GM12872 (cell line): Measurements from ENCODE around the gene MRPS31.

Experiments used
- TF ChIP-seq, protein P1 (sequence below): IDR thresholded peaks from 3 replicates; pipeline ENCODE4 v1.5.1; 2011; ENCODE audit warnings: low read depth, mild to moderate bottlenecking, low read length, moderate library complexity; ENCODE audit not compliant: insufficient read depth

MRPS31 gene

DNA sequence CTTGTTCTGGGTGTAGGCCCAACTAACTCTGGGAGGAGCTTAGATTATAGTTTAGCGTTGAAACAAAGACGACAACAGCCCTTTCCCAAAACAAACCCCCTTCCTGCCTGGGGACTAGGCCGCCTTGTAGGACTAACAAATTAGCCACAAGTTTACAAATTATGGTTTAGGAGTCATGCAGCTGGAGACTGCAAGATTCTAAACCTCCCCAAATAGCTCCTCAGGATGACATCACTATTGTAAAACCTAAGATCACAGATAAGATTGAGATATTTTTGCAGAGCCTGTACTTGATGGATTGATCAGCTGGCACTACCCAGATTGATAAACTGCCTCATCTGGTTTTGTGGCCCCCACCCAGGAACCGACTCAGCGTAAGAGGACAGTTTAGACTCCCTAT is 16.1 kb upstream of the MRPS31 start:
- TF ChIP-seq, protein P1, sequence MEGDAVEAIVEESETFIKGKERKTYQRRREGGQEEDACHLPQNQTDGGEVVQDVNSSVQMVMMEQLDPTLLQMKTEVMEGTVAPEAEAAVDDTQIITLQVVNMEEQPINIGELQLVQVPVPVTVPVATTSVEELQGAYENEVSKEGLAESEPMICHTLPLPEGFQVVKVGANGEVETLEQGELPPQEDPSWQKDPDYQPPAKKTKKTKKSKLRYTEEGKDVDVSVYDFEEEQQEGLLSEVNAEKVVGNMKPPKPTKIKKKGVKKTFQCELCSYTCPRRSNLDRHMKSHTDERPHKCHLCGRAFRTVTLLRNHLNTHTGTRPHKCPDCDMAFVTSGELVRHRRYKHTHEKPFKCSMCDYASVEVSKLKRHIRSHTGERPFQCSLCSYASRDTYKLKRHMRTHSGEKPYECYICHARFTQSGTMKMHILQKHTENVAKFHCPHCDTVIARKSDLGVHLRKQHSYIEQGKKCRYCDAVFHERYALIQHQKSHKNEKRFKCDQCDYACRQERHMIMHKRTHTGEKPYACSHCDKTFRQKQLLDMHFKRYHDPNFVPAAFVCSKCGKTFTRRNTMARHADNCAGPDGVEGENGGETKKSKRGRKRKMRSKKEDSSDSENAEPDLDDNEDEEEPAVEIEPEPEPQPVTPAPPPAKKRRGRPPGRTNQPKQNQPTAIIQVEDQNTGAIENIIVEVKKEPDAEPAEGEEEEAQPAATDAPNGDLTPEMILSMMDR: no peak

DNA sequence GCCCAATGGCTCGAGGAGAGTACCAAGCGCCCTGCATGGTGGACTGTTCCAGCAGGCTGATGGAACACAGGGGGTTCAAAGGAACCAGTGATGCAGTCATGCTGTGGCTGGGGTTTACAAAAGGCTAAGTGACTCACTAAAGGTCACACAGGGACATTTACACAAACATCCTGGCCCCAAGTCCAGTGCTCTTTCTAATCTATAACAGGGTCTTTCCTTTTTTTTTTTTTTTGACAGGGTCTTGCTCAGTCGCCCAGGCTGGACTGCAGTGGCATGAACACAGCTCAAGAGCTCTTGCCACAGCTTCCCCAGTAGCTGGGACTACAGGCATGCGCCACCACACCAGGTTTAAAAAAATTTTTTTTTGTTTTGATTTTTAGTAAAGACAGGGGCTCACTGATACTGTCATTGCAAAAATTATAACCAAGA is 15.6 kb upstream of the MRPS31 start:
- TF ChIP-seq, protein P1: no peak

DNA sequence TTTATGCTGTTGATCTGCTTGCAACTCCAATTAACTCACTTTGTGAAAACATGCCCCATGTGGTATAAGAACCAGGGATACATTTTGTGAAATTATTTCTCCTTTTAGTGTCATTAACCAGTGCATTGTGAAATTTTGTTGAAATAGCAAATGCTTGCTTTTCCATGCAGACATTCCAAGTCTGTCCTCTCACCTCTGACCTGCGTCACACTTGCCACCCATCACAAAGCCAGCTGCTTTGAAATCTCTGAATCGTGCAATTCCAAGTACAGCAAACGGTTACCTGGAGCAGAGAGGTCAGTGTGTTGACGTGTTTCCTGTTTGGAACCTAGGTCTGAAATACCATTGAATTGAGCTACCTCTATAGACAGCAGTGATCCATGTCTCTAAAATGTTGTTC is 13.6 kb upstream of the MRPS31 start:
- TF ChIP-seq, protein P1: no peak

DNA sequence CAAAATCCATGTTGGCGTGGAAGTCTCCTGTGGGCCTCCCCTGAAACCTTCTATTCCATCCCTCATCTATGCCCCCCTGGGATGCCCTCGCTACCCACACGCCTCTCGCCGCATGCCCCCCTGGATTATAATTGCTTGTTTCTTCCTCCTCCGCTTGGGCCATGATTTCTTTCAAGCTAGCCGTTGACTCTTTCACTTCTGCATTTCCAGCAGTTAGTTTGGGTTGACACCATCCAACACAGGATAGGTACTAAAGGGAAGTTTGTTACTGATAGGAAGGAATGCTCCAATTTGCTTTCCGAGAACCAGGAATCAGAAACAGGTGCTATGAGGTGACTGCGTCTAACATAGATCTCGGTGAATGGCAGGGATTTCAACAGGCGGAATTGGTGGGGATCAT is 10.7 kb upstream of the MRPS31 start:
- TF ChIP-seq, protein P1: no peak

DNA sequence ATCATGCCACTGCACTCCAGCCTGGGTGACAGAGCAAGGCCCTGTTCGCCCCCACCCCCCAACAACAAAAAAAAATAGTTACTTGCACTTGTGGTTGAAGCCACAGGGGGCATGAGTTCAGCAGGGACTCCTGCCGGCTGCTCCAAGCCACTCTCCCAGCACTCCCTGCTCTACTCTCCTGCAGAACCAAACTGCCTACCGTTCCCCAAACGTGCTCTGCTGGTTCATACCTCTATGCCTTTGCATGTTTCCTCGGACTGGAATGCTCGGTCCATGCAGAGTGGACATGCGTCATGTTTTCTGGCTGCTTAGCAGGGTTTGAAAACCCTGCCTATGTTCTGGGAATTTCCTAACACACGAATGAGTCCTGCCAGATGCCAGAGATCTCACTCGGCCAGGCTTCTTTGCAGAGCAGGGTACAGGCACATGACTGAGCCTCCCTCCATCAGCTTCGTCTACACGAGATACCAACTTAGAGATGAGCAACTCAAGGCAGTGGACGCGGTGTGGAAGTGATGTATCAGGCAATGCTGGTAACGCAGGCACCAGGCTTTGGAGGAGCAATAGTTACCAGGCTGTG is 9.9 kb upstream of the MRPS31 start:
- TF ChIP-seq, protein P1: 0 out of 3 replicates have a peak, but pooled peaks have one; percentile 11

DNA sequence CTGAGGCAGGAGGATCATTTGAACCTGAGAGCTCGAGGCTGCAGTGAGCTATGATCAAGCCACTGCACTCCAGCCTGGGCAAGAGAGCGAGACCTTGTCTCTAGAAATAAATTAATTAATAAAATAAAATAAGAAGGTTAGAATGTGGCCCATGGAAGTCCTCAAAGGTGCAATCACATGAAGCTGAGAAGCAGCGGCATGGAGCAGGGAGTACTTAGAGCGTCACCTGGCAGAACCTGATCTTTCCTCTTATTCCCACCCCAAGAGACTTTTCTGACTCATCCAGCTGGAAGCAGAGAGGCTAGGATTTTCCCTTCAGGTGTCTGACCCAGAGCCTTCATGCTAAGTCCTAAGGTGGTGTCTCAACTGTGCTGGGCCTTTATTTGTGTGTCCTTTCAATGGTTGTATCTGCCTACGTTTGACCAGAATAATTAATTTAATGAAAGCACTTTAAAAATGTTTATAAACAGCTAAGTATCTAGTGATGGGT is 8.9 kb upstream of the MRPS31 start:
- TF ChIP-seq, protein P1: no peak

DNA sequence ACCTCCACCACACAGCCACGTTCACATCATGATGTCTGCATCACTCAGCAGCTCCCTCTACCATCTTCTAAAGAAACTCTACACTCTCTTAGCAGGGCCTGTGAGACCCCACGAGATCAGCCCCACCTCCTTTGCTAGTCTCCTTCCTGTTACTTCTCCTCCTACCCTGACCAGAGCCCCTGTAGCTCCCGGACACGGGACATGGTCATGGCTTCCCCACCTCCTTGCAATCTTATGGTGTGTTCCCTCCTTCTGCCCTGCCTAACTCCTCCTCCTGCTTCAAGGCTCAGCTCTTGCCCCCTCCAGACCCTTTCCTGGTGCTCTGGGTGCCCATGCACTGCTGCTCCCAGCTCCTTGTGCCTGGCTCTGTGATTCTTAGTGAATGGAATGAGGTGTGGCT is 8.1 kb upstream of the MRPS31 start:
- TF ChIP-seq, protein P1: no peak

DNA sequence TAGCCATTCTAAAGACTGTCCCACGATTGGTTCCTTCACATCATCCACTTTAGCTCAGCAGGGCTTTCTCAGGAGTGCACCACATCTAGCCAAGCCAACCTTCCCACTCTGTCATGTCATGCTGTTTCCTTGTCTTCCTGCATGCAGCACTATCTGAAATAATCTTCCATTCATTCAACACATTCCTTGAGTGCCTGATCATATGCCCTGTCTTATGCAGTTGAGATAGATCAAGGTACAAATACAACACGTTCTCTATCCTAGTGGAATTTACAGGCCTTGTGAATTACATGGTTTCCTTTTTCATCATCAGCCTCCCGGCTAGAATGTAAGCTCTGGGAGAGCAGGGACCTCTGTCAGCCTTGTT is 6.8 kb upstream of the MRPS31 start:
- TF ChIP-seq, protein P1: no peak
